ENCODE results near the gene C1orf94. TPM values are rescaled to one million over a fixed set of nuclear protein-coding genes. Genes with fewer than 3 reads are reported as not detected.

The C1orf94 gene
- total RNA-seq, 2 experiments from 2014 or later: not detected

Other genes starting within 250 kb of the C1orf94 start
- not detected for gene CSMD2, start 11.7 kb upstream of the C1orf94 start, total RNA-seq

Data from activated naive CD4-positive, alpha-beta T cell treated with anti-CD3 and anti-CD28 coated beads for 36 hours (primary cell).